C4-2B (cell line): ENCODE measurements around the gene BACH1.
"Not testable (repeated sequence)": the region's sequence is repeated elsewhere in the genome, so short reads cannot be mapped to it uniquely, and the experiment has no call there.

ENCODE experiments used
- H3K27ac ChIP-seq: fragments of 450-650 bp; 2 replicates; pipeline ENCODE4 v1.5.1; 2017
- CTCF ChIP-seq: fragments of 450-650 bp; conservative IDR thresholded peaks from 2 replicates; pipeline ENCODE4 v1.5.1; 2017; ENCODE audit warnings: mild to moderate bottlenecking
- ZFX ChIP-seq: fragments of 450-650 bp; IDR thresholded peaks from 2 replicates; pipeline ENCODE4 v1.6.1; 2017

Gene BACH1

GRCh38 chr21:29342363-29342957, 43.7 kb downstream of the BACH1 start:
- TF ChIP-seq CTCF (no peak), ZFX (no peak)
- no peak overlapping the region for H3K27ac ChIP-seq

GRCh38 chr21:29343519-29343918, 44.8 kb downstream of the BACH1 start:
- H3K27ac ChIP-seq, result no peak overlapping the region
- TF ChIP-seq ZFX, result no peak

- TF ChIP-seq CTCF, result no peak
- TF ChIP-seq ZFX, result no peak
- H3K27ac ChIP-seq, result no peak overlapping the region
Measured at GRCh38 chr21:29346281-29346680, 47.6 kb downstream of the BACH1 start.

GRCh38 chr21:29346771-29347170, 48.0 kb downstream of the BACH1 start:
- no peak for TF ChIP-seq ZFX
- H3K27ac ChIP-seq, result no peak overlapping the region

- H3K27ac ChIP-seq, result no peak overlapping the region
- TF ChIP-seq CTCF (no peak), ZFX (no peak)
Measured at GRCh38 chr21:29347274-29347681, 48.6 kb downstream of the BACH1 start.

GRCh38 chr21:29349702-29350101, 51.0 kb downstream of the BACH1 start:
- H3K27ac ChIP-seq, result no peak overlapping the region
- TF ChIP-seq CTCF, result no peak
- TF ChIP-seq ZFX, result no peak

- no peak overlapping the region for H3K27ac ChIP-seq
- TF ChIP-seq ZFX (no peak), CTCF (no peak)
Measured at GRCh38 chr21:29350246-29350779, 51.6 kb downstream of the BACH1 start.

- H3K27ac ChIP-seq, result no peak overlapping the region
- TF ChIP-seq CTCF, result no peak
- TF ChIP-seq ZFX, result no peak
Measured at GRCh38 chr21:29351691-29352090, 53.0 kb downstream of the BACH1 start.

- not testable (repeated sequence) for H3K27ac ChIP-seq
Measured at GRCh38 chr21:29355043-29355710, 56.5 kb downstream of the BACH1 start.

- not testable (repeated sequence) for H3K27ac ChIP-seq
Measured at GRCh38 chr21:29356291-29356690, 57.6 kb downstream of the BACH1 start.

- H3K27ac ChIP-seq, result not testable (repeated sequence)
Measured at GRCh38 chr21:29356810-29357209, 58.1 kb downstream of the BACH1 start.
